ENCODE data around the gene RNU5D-1. TPM values are rescaled to one million over a fixed set of nuclear protein-coding genes. Genes with fewer than 3 reads are reported as not detected.
A peak's percentile ranks its signal among the peaks of the same experiment; 100 is the strongest.

The RNU5D-1 gene
- total and polyA plus RNA-seq, 10 of the 15 experiments (the other 5 are each of a cell fraction or from before 2014, with no cell fraction given), result not detected

DNA sequence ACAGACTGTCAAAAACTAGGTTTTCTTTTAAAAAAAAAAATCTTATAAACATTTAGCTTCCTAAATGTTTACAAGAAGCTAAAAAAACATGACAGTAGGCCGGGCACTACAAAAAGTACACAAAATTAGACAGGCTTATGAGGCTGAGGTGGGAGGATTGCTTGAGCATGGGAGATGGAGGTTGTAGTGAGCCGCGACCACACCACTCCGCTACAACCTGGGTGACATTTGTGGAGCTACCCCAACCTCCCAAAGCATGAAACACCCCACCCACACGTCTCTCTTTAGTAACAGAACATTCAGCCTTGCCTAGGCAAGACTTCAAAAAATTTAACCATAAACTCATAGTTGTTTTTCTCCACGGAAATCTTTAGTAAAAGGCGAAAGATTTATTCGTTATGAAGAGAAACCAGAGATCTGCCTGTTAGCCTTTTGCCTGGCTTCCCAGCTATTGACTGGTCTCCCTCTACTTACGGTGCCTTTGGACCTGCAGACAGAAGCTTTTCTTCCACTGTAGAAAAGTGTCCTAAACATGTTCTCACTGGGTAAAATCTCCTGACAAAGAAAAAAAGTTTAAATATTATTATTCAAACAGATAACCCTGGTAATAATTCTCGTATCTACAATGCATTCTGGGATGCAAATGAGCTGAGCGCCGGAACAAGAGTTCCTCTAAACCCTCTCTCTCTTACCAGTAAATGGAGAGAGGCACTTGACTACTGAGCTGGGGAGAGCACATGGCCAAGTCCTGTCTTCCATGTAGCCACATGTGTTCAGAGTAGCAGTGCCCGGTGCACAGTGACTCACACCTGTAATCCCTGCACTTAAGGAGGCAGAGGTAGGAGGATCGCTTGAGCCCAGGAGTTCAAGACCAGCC lies 9.2 kb downstream of the RNU5D-1 start (continued):
- TF ChIP-seq REST (IDR thresholded peaks at IDR 0.05; ENCODE audit: low read depth, low read length) (peak; percentile 59), KAT2A (conservative IDR thresholded peaks at IDR 0.05; ENCODE audit: control insufficient read depth, low read depth, low read length) (peak; percentile 90), SREBF2 (IDR thresholded peaks at IDR 0.05; ENCODE audit: low read length) (no peak), ETV6 (conservative IDR thresholded peaks at IDR 0.05 in 1 of 2, IDR thresholded peaks at IDR 0.05 in 1 of 2; ENCODE audit: borderline replicate concordance in 1 of 2, low read depth in 1 of 2) (peak in 1 of 2 experiments; percentile 88; a peak in 2 of 4 replicates), TCF3 (IDR thresholded peaks at IDR 0.05; ENCODE audit: borderline replicate concordance, insufficient read depth, low read depth, low read length) (peak; percentile 100), STAT3 (IDR thresholded peaks at IDR 0.05; ENCODE audit: low read depth, low read length) (no peak; the same call in 1 of the 2 replicates), RAD21 (IDR thresholded peaks at IDR 0.05; ENCODE audit: insufficient read depth, low read depth, low read length) (peak; percentile 18; the same call in 1 of the 2 replicates), RAD51 (IDR thresholded peaks at IDR 0.05) (peak; percentile 43; the same call in 1 of the 2 replicates), SMAD5 (IDR thresholded peaks at IDR 0.05; ENCODE audit: low read depth) (peak; percentile 100), ZNF592 (IDR thresholded peaks at IDR 0.05) (peak; percentile 69; the same call in 1 of the 2 replicates), ATF7 (IDR thresholded peaks at IDR 0.05; ENCODE audit: low read depth) (peak; percentile 86), BACH1 (IDR thresholded peaks at IDR 0.05; ENCODE audit: borderline replicate concordance) (peak; percentile 100), ZNF622 (IDR thresholded peaks at IDR 0.05) (no peak), BCL11A (IDR thresholded peaks at IDR 0.05; ENCODE audit: low read depth, low read length) (peak; percentile 100), HDAC6 (IDR thresholded peaks at IDR 0.05; ENCODE audit: unreplicated experiment) (peak; percentile 96)
- TF ChIP-seq, protein P1, sequence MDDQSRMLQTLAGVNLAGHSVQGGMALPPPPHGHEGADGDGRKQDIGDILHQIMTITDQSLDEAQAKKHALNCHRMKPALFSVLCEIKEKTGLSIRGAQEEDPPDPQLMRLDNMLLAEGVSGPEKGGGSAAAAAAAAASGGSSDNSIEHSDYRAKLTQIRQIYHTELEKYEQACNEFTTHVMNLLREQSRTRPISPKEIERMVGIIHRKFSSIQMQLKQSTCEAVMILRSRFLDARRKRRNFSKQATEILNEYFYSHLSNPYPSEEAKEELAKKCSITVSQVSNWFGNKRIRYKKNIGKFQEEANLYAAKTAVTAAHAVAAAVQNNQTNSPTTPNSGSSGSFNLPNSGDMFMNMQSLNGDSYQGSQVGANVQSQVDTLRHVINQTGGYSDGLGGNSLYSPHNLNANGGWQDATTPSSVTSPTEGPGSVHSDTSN (IDR thresholded peaks at IDR 0.05; ENCODE audit: insufficient replicate concordance, low read depth, low read length), result peak; percentile 92
- TF ChIP-seq, protein P2, sequence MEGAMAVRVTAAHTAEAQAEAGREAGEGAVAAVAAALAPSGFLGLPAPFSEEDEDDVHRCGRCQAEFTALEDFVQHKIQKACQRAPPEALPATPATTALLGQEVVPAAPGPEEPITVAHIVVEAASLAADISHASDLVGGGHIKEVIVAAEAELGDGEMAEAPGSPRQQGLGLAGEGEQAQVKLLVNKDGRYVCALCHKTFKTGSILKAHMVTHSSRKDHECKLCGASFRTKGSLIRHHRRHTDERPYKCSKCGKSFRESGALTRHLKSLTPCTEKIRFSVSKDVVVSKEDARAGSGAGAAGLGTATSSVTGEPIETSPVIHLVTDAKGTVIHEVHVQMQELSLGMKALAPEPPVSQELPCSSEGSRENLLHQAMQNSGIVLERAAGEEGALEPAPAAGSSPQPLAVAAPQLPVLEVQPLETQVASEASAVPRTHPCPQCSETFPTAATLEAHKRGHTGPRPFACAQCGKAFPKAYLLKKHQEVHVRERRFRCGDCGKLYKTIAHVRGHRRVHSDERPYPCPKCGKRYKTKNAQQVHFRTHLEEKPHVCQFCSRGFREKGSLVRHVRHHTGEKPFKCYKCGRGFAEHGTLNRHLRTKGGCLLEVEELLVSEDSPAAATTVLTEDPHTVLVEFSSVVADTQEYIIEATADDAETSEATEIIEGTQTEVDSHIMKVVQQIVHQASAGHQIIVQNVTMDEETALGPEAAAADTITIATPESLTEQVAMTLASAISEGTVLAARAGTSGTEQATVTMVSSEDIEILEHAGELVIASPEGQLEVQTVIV (IDR thresholded peaks at IDR 0.05; ENCODE audit: borderline replicate concordance, partially characterized antibody), result no peak
